Measurements from ENCODE around the gene CD300A.
A peak's percentile ranks its signal among the peaks of the same experiment; 100 is the strongest.

Gene CD300A

DNA sequence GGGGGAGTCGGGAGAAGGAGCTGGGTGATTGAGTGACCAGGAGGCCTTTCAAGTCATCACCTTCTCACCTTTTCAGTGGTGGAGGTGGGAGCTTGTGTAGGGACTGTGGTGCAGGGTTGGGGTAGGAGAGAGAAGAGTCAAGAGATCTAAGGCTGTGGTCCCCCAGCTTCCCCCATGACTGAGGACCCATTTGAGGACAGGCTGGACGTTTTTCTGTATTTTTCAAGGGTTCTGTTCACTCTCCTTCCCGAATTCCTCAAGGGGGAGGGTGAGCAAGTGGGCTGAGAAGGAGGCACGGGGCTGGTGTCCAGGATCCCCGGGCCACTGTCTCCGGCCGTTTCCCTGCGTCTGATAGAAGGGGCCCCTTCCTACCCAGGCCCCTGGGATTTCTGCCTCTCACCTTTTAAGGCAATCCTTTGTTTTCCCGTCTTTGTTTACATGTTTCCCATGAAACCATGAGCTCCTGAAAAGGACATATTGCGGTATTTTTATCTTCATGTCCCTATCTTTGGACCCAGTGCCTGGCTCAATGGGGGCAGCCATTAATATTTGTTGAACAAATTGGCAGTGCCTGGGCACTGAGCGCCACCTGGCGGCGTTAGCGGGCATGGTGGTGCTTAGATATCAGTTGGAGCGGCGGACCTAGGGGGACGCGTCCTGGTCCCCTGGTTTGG lies 9.2 kb upstream of the CD300A start:
- DNase-seq: peak; percentile 22

DNA sequence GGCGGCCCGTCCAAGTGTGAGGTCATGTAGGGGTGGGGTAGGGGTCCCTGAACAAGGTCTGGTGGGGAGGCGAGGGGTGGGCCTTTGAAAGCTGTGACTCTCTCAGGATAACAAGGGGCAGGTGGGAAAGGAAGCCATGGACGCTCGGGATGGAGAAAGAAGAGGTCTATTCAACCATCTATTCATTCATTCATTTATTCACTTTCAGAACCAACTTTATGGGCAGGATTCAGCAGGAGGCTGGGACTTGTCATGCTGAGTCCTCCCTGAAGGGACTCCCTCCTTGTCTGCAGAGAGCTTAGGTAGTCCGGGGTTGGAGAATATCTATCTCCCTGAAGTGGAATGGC lies 8.6 kb upstream of the CD300A start:
- no peak for DNase-seq

DNA sequence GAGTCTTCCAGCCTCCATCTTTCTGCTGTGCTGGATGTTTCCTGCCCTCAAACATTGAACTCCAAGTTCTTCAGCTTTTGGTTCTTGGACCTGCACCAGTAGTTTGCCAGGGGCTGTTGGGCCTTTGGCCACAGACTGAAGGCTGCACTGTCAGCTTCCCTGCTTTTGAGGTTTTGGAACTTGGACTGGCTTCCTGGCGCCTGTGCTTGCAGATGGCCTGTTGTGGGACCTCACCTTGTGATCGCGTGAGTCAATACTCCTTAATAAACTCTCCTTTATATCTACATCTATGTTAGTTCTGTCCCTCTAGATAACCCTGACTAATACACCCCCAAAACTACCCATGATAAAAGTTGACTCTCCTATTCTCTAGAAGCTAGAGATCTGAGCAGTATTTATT lies 7.6 kb upstream of the CD300A start:
- DNase-seq: no peak

DNA sequence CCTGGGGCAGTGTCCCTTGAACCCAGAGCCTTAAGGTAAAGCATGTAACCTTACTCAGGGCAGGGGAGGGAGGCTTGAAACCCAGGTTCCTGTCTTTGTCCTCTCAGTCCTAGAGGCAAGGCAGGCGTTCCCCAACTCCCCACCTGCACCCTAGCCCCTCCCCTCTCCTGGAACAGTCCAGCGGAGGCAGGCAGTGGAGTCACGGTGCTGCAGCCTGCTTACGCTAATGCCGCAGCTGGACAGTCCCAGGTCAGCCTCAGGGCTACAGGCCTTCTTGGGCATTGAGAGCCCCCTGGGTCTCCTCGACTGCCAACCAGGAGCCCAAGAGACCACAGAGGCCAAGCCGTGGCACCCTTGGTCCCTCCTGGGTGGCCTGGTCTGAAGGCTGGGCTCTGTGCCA lies 6.8 kb upstream of the CD300A start:
- no peak for DNase-seq

DNA sequence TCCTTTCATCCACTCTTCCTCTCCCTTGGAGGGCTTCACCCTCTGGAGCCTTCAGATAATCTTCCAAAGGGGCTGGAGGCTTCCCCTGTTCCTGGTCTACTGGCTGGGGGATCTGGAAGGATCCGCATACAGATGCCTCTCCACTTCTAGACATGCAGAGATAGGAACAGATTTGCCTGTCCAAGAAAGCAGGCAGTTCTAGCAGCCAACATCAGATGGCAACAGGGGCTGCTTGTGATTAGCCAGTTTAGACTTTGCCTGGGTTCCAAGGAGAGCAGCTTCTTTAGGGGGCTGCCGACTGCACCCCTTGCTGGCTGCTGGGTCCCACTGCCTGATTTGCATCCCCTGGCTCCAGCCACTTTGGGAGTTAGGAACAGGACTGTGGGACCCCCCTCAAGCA lies 6.2 kb upstream of the CD300A start:
- DNase-seq: no peak

DNA sequence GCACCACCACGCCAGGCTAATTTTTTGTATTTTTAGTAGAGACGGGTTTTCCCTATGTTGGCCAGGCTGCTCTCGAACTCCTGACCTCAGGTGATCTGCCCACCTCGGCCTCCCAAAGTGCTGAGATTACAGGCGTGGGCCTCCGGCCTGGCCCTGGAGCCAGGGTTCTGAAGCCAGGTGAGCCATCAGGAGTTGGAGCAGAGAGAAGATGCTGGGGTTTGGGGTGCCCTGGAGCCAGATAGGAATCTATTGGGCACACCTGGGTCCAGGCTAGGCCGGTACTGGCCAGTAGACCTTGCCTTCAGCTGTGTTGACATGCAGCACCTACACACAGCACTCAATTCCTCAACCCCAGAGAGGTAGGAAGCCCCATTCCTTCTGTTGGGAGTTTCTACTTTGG lies 5.4 kb upstream of the CD300A start:
- DNase-seq: no peak

DNA sequence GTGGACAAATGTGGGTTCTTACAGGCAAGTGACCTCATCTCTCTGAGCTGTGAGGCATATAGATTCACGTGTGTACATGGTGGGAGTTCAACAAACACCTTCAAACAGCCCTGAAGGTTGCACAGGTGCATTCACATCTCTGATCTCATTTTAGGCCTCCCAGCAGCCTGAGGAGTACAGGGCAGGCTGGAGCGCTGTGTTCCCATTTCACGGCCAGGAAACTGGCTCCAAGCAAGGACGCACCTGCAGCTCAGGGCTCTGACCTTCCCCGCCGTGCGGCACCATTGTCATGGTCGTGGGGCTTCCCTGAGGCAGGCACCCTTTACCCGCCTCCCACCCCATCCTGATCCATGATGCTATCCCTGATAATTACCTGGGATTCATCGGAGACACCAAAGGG lies 4.8 kb upstream of the CD300A start:
- no peak for DNase-seq

DNA sequence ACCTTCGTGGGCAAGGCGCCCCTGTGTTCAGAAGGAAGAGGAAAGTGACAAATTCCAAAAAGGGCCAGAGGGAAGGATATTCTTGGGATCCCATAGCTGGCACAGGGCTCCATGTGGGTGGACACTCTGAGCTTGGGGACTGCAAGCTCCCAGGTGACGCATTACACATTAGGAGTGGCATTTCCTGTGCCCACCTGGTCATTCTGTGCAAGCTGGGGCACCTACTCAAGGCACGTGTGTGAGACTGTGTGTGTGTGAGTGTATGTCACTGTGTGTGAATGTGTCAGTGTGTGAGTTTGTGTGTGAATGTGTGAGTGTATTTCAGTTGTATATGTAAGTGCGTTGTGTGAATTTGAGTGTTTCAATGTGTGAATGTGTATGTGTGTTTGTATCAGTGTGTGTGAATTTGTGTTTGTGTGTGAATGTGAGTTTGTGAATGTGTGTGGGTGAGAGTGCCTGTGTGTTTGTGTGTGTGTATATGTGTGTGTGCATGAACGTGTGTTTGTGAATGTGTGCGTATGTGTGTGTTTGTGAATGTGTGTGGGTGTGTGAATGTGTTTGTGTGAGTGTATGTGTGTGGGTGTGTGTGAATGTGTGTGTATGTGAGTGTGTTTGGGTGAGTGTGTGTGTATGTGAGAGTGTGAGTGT lies 1.6 kb upstream of the CD300A start:
- DNase-seq: no peak

DNA sequence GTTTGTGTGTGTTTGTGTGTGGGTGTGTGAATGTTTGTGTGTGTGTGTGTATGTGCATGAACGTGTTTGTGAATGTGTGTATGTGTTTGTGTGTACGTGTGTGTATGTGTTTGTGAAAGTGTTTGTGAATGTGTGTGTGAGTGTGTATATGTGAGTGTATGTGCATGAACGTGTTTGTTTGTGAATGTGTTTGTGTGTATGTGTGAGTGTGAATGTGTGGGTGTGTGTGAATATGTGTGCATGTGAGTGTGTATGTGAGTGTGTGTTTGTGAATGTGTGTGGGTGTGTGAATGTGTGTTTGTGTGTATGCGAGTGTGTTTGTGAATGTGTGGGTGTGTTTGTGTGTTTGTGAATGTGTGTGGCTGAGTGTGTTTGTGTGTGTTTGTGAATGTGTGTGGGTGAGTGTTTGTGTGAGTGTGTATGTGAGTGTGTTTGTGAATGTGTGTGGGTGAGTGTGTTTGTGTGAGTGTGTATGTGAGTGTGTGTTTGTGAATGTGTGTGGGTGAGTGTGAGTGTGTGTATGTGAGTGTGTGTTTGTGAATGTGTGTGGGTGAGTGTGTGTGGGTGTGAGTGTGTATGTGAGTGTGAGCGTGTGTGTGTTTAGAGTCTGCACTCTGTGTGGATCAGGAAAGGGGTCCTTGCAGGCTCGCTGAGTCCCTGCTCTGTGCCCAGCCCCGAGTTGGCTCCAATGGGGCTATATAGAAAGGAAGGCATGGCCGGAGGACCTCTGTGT lies 890 bp upstream of the CD300A start:
- no peak for DNase-seq

DNA sequence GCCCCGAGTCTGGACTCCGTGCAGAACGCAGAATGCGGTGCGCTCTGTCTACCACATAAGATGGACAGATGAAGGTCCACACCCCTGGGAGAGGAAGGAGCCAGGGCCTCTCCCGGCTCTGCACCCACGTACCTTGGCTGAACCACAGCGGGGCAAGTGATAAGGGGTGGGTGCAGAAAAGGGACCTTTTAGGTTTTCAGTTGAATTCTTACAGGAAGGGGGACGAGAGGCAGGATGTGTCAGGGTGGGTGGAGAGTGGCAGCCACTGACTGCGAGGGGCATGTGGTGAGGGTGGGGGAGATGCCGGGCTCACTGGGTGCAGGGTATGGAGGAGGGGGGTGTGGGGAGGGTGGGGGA lies 372 bp downstream of the CD300A start:
- DNase-seq: no peak

DNA sequence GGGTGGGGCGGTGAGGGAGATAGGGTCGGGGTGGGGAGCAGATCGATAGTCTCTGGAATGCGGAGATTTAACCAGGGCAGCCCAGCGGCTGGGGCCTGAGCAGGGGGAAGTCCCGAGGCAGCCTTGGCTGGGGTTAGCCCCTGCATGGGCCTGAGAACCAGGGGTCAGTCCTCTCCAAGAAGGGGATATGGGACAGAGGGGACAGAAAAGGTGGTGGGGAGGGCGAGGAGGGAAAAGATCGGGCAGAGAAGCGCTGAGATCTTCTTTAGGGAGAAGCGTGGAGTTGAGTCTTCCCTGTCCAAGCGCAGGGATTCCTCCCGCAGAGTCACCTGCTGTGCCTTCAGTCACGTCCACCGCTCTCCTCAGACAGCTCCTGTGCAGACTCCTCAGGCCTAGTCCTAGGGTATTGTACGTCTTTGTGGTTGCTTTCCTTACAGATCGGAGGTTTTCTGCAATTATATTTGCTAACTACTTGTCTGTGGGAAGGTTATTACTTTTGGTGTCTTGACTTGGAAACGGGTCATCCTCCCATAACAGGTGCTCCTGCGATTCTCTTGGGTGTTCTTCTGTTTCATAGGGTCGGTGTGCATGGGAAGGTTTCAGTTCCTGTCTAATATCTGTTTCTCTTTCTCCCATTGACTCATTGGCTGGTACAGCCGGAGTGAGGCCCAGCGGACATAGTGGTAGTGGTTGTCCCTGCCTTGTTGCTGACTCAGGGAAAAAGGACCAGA lies 952 bp downstream of the CD300A start:
- DNase-seq: no peak

DNA sequence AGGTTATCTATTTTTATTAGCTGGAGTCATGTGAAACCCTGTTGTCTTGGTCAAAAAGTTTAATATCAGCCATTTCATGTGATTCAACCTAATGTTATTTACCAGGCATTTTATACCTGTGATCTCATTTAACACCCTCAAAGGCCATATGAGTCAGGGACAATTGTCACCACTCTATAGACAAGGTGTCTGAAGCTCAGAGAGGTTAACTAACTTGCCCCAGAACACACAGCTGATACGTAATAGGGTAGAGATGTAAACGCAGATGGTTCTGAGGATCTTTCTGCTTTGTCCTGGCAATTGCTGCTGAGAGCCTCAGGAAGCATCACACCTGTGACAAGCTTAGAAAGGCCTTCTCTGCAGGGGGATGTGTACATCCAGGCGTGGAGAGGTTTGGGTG lies 4.9 kb downstream of the CD300A start:
- no peak for DNase-seq

DNA sequence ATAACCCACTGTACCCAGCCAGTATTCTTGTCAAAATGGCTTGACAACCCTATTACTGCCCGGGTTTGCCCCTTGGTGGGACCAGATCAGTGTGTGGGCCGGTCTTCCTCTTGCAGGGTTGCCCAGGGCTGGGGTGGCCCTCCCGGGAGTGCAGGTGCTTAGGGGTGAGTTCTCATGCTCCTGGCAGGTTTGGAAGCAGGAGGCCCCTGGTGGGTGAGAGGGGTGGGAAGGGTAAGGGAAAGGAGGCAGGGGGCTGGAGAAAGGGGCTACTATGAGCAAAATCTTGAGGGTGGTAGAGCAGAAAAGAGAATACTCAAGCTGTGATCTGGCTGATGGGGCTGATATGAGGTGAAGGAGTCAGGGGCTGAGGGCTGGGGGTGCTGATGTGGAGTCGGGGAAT lies 6.5 kb downstream of the CD300A start:
- DNase-seq: no peak

DNA sequence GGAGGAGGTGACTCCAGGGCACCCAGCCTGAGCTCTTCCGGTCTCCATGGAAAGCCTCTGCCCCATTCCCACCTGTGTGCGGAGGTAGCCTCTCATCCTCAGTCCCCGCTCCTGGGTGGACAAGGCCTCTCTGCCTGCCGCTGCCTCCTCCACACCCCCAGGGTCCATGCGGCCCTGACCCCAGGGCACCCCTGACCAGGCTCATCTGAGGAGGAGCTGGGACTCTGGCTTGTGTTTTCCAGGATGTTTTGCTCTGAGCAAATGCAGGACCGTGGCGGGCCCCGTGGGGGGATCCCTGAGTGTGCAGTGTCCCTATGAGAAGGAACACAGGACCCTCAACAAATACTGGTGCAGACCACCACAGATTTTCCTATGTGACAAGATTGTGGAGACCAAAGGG lies 6.9 kb downstream of the CD300A start:
- no peak for DNase-seq

DNA sequence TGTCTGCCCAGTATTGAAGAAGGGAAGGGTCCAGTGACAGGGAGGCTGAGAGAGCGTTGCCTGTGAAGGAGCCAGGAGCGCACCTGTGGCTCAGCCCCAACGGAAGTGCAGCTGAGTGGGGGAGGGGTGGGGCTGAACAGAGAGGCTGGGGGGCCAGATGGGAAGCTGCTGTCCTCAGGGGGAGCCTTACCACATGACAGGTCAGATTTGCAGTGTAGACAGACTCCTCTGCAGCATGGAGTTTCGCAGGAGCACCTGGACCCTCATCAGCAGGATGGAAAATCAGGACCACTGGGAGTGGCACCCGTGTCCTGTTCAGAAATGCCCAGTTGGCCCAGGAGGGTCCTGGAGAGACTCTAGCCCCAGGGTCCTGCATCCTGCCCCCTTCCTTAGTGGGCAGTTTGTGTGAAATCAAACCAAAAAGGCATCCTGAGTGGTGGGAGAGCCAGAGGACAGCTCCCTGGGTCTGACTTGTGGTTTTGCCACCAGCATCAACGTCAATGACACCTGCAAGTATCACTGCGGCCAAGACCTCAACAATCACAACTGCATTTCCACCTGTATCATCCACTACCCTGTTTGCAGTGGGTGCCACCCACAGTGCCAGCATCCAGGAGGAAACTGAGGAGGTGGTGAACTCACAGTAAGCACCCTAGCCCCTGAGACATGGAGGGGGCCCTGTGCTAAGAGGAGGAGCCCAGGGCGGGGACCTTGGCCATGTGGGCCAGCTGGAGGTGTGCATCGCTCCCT lies 7.8 kb downstream of the CD300A start:
- no peak for DNase-seq

DNA sequence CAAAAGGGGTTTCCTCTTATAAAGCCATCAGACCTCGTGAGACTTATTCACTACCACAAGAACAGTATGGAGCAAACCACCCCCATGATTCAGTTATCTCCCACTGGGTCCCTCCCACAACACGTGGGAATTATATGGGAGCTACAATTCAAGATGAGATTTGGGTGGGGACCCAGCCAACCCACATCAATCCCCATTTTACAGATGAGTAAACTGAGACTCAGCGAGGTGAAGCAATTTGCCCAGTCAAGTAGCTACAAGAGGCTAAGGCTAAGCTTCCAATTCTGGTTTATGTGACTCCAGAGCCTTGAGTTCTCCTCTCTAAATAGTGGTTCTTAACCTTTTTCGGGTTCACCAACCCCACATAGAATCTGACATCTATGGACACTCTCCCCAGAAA lies 8.8 kb downstream of the CD300A start:
- no peak for DNase-seq

DNA sequence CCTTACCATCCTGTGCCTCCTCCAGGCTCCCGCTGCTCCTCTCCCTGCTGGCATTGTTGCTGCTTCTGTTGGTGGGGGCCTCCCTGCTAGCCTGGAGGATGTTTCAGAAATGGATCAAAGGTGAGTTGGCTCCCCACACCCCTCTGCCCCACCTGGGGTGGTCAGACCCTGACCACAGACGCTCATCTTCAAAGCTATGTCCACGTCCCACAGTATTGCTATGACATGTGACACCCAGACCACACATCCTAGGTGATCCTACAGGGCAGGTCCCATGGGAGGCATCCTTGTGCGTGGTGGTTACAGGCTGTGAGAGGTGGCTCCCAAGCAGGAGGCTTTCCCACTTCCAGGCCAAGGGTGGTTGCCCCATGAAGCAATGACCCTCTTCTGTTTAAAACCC lies 11.0 kb downstream of the CD300A start:
- no peak for DNase-seq

DNA sequence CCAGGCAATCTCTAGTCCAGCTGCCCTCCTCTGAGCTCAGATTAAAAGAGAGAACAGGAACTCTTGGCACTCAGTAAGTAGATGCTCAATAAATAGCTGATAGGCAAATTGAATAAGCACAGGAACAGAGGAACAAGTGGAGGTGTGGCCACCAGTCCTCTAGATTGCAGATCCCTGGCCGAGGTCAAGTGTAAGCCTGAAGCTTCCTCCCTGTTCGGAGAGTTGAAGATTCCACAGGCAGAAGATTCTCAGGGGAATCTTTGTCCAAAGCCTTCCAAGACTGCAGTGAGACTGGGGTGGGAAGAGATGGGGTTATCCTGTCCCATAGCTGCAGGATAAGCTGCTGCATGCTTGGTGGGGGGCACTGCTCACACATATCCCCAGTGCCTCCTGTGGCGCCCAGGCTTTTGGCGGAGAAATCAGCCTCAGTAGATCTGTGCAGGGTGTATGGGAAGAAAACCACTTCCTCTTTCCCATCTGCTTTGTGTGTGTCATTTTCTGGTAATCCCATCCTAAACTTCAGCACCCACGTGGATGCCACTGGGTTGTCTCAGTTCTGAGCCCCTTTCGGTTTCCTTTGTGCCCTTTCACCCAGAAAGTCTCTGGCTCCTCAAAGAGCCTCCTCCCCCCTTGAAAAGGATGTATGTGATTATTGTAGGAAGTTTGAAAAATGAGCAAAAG lies 12.1 kb downstream of the CD300A start:
- DNase-seq: no peak

DNA sequence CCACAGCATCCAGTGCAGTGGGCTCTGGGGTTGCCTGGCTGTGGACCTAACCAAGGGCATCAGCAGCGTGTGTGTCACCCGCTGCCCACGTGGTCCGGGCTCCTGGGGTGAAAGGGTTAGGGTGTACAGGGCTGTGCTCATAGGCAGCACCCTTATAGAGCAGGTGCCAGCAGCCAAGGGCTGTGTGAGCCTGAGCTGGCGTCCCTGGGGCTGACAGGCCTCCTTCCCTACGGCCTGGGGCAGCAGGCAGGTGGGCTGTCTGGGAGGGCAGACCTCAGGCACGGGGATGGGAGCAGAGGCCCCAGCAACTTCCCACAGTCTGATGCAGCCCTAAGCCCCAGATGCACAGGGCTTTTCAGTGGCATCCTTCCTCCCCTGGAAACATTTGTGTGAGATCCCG lies 13.9 kb downstream of the CD300A start:
- no peak for DNase-seq

DNA sequence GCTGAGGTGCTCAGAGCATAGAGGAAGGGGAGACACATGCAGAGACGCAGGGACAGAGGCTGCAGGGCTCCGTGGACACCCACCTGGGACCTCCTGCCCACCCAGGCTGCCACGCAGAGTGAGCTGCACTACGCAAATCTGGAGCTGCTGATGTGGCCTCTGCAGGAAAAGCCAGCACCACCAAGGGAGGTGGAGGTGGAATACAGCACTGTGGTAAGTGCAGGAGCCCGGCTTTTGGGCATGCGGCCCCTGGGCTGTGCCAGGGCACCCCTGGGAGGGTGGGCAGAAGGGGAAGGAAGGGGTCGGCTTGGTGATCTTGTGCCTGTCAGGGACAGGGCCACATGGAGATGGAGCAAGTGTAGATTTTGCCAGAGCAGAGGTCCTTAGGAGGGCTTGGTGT lies 15.2 kb downstream of the CD300A start:
- no peak for DNase-seq

DNA sequence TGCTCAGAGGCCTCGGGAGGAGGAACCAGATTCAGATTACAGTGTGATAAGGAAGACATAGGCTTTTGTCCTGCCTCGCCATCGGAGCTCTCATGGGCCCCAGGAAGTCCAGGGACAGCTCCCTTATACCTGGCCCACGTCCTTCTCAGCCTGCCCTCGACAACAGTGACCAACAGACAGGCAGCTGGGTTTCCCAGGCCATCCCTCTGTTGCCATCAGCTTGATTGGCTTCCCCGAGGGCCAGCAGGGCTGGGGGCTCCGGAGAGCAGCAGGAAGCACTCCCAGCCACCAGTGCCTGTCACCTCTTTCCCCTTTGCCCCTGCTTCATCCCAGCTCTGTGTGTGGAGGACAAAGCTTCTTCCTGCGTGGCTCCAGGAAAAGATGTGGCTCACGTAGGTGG lies 17.6 kb downstream of the CD300A start:
- DNase-seq: no peak

DNA sequence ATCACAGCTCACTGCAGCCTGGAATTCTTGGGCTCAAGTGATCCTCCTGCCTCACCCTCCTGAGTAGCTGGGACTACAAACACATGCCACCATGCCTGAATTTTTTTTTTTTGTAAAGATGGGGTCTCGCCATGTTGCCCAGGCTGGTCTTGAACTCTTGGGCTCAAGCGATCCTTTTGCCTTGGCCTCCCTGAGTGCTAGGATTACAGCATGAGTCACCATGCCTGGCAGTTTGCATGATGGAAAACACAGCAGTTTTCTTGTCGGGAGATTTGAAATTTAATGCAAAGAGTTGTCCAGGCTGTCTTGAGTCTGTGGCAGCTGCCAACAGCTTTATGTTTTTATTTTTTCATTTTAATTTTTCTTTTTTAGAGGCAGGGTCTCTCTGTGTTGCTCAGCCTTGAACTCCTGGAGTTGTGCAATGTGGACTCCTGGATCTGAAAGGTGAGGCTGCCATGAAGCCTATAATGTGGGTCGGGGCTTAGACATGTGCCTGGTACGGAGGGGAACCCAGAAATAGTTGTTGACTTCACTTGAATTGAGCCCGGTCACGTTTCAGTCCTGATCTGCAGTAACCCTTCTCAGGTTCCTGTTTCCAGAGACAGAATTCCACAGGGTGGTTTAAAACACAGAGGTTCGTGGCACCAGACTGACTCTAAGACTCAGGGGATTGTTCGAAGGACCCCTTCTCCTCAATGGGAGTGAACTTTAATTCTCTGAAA lies 18.7 kb downstream of the CD300A start:
- DNase-seq: no peak
